Osteoblast (primary cell): ENCODE results near the gene GALNT15. TPM values are rescaled to one million over a fixed set of nuclear protein-coding genes. Genes with fewer than 3 reads are reported as not detected.

Experiments
- DNase-seq: peaks from one replicate; pipeline ENCODE4 v3.0.0; 2011; ENCODE audit warnings: low spot score, mixed read lengths; ENCODE audit not compliant: insufficient read length; ENCODE audit errors: missing footprints
- H2AFZ ChIP-seq: 2 replicates; pipeline ENCODE4 v1.6.0; 2011; ENCODE audit warnings: mild to moderate bottlenecking, low read length
- H3K27ac ChIP-seq: 2 replicates; pipeline ENCODE4 v1.5.1; 2011; ENCODE audit warnings: mild to moderate bottlenecking, low read depth, low read length, moderate library complexity
- H3K27me3 ChIP-seq: 2 replicates; pipeline ENCODE4 v1.6.0; 2012; ENCODE audit warnings: mild to moderate bottlenecking, control low read depth, inconsistent platforms, low read length, moderate library complexity; ENCODE audit not compliant: insufficient read depth
- H3K36me3 ChIP-seq: 2 replicates; pipeline ENCODE4 v1.5.1; 2011; ENCODE audit warnings: mild to moderate bottlenecking, low read length, control low read depth, moderate library complexity; ENCODE audit not compliant: insufficient read depth
- H3K4me1 ChIP-seq: 2 replicates; pipeline ENCODE4 v1.5.1; 2011; ENCODE audit warnings: mild to moderate bottlenecking, low read length, control low read depth, moderate library complexity; ENCODE audit not compliant: insufficient read depth
- H3K4me2 ChIP-seq: 2 replicates; pipeline ENCODE4 v1.6.0; 2011; ENCODE audit warnings: mild to moderate bottlenecking, low read length; ENCODE audit not compliant: insufficient read depth
- H3K4me3 ChIP-seq: fragments of 200-600 bp; sonication (generic); 3 replicates; pipeline ENCODE4 v1.5.1; 2012; ENCODE audit warnings: mild to moderate bottlenecking, low read length, inconsistent platforms; ENCODE audit not compliant: insufficient read depth
- H3K79me2 ChIP-seq: 2 replicates; pipeline ENCODE4 v1.6.0; 2012; ENCODE audit warnings: mild to moderate bottlenecking, low read length, control low read depth, inconsistent platforms; ENCODE audit not compliant: insufficient read depth
- H3K9me3 ChIP-seq: 2 replicates; pipeline ENCODE4 v1.5.1; 2011; ENCODE audit warnings: low read depth, low read length, control low read depth
- H4K20me1 ChIP-seq: 2 replicates; pipeline ENCODE4 v1.6.0; 2012; ENCODE audit warnings: mild to moderate bottlenecking, low read length, control low read depth; ENCODE audit not compliant: insufficient read depth
- total RNA-seq: library from RNA; depleted of rRNA; stranded (reverse); fragments of >200 nt; gene quantifications from 2 replicates; pipeline ENCODE4 v1.2.3, GENCODE V29; 2012
- TF ChIP-seq, protein P1 (sequence below): IDR thresholded peaks from 2 replicates; pipeline ENCODE4 v1.5.1; 2011; ENCODE audit warnings: mild to moderate bottlenecking, low read depth, low read length, moderate library complexity; ENCODE audit errors: extremely low read depth

Gene GALNT15
- total RNA-seq, 1 donor, result 6.5 TPM

DNA sequence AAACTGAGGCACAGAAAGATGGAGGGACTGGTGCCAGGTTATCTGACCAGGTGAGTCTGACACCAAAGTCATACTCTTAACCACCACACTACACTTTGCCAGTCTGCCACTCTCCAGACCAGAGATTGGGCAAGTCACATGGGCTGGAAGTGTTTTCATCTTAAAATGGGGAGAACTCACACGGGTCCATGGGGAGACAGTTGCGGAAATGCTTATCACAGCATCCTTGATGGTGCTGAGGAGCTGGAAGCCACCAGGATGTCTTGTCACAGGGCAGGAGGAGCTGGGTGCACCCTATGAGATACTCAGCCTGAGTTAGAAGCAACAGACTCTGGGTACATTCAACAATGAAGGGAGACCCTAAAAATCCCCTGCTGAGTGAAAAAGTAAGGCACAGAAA lies 4.8 kb downstream of the GALNT15 start:
- no peaks in the 10 kb centered on the region for H3K9me3 ChIP-seq
- TF ChIP-seq, protein P1, sequence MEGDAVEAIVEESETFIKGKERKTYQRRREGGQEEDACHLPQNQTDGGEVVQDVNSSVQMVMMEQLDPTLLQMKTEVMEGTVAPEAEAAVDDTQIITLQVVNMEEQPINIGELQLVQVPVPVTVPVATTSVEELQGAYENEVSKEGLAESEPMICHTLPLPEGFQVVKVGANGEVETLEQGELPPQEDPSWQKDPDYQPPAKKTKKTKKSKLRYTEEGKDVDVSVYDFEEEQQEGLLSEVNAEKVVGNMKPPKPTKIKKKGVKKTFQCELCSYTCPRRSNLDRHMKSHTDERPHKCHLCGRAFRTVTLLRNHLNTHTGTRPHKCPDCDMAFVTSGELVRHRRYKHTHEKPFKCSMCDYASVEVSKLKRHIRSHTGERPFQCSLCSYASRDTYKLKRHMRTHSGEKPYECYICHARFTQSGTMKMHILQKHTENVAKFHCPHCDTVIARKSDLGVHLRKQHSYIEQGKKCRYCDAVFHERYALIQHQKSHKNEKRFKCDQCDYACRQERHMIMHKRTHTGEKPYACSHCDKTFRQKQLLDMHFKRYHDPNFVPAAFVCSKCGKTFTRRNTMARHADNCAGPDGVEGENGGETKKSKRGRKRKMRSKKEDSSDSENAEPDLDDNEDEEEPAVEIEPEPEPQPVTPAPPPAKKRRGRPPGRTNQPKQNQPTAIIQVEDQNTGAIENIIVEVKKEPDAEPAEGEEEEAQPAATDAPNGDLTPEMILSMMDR, result no peak
- no peaks in the 10 kb centered on the region for H4K20me1 ChIP-seq
- no peak overlapping the region for H3K4me2 ChIP-seq
- H3K27ac ChIP-seq, result peak overlapping the region; percentile 3
- no peak for DNase-seq
- no peak overlapping the region for H2AFZ ChIP-seq
- H3K4me3 ChIP-seq, result no peak overlapping the region
- no peaks in the 10 kb centered on the region for H3K27me3 ChIP-seq
- H3K36me3 ChIP-seq, result no peaks in the 10 kb centered on the region
- no peaks in the 10 kb centered on the region for H3K79me2 ChIP-seq
- peaks cover 44% of the 10 kb centered on the region for H3K4me1 ChIP-seq

DNA sequence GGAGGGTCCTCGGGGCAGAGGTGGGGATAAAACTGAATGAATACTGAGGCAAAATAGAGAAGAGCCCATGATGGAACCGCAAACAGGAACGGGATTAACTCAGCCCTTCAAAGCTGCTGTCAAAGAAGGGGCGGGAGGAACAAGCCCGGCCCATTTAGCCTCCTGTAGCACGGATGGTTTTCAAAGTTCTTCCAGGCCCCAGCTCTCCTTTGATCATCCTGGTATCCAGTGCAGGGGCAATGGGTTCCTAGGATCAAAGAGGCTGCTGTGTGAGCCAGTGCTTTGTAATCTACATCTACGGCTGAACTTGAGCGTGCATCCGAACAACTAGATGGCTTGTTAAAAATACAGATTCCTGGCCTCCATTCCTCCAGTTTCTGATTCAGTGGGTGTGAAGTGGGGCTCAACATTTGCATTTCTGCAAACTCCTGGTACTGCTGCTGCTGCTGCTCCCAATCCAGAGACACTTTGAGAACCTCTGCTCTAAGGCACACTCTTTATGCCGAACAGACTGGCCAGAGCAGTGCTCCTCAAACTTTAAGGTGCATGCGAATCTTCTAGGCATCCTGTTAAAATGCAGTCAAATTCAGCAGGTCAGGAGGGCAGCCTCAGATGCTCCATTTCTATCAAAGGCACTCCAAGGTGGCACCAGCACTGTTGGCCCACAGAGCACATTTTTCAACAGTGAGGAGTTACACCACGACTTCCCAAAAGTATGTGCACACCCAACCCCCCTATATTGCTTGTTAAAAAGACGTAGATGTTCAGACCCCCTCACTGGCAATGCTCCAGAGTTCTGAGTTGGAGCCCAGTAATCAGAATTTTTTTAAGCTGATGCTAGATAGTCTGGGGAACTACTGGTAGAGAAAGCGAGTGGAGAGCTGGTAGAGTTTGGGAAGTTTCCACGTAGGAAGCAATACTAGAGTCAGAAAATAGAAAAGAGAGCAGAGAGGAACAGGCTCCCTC lies 5.6 kb downstream of the GALNT15 start:
- DNase-seq, result peak; percentile 69
- no peaks in the 10 kb centered on the region for H3K36me3 ChIP-seq
- H3K27ac ChIP-seq, result peak overlapping the region; percentile 57
- H3K4me2 ChIP-seq, result peak overlapping the region; percentile 6
- H4K20me1 ChIP-seq, result no peaks in the 10 kb centered on the region
- TF ChIP-seq, protein P1, result no peak
- H2AFZ ChIP-seq, result no peak overlapping the region
- peaks cover 37% of the 10 kb centered on the region for H3K4me1 ChIP-seq
- H3K27me3 ChIP-seq, result no peaks in the 10 kb centered on the region
- H3K79me2 ChIP-seq, result no peaks in the 10 kb centered on the region
- H3K4me3 ChIP-seq, result no peak overlapping the region
- no peaks in the 10 kb centered on the region for H3K9me3 ChIP-seq

DNA sequence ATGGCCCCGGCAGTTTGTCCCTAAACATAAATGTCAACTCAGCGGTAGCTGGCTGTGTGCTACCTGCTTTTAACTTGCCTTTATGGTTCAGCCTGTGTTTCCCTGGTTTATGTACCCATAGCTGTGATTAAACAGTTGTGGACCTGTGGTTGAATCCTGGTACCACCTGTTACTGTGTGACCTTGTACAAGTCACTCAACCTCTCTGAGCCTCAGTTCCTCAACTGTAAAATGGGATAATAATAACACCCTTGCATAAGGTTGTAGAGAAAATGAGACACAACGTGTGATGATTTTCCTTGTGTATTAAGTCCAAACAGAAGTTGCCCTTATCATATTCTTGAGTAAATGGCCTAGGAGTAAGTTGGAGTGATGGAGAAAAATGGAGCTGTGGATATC lies 6.3 kb downstream of the GALNT15 start:
- peaks cover 36% of the 10 kb centered on the region for H3K4me1 ChIP-seq
- no peaks in the 10 kb centered on the region for H3K36me3 ChIP-seq
- H2AFZ ChIP-seq, result no peak overlapping the region
- TF ChIP-seq, protein P1, result no peak
- H3K79me2 ChIP-seq, result no peaks in the 10 kb centered on the region
- no peaks in the 10 kb centered on the region for H4K20me1 ChIP-seq
- no peaks in the 10 kb centered on the region for H3K27me3 ChIP-seq
- no peak overlapping the region for H3K4me3 ChIP-seq
- H3K4me2 ChIP-seq, result peak overlapping the region; percentile 6
- H3K9me3 ChIP-seq, result no peaks in the 10 kb centered on the region
- peak overlapping the region; percentile 57 for H3K27ac ChIP-seq
- DNase-seq, result no peak

DNA sequence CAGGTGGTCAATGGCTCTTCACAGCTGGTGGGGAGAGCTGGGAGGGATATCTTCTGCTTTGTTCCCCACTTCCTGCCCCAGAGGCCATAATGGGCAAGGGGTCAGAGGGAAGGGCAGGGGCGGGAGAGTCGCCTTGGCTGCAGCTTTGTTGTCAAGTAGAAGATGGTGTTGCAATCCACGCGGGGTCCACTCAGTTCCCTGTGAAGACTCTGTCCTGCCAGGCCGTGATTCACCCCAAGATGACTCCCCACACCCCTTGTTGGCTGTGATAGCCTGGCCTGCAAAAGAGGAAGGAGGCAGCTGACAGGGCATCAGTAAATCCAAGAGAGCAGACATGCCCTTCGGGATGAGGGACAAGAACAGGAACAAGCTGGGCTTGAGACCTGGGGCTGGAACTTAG lies 6.9 kb downstream of the GALNT15 start:
- Histone ChIP-seq H3K36me3 (no peaks in the 10 kb centered on the region), H3K79me2 (no peaks in the 10 kb centered on the region), H3K27ac (peak overlapping the region; percentile 57), H3K9me3 (no peaks in the 10 kb centered on the region), H4K20me1 (no peaks in the 10 kb centered on the region), H3K4me2 (no peak overlapping the region), H3K27me3 (no peaks in the 10 kb centered on the region), H3K4me3 (no peak overlapping the region), H3K4me1 (peaks cover 36% of the 10 kb centered on the region), H2AFZ (peak overlapping the region; percentile 5)
- peak; percentile 79 for DNase-seq
- TF ChIP-seq, protein P1, result no peak
